Measurements from ENCODE around the gene CBFB. TPM values are rescaled to one million over a fixed set of nuclear protein-coding genes. Genes with fewer than 3 reads are reported as not detected.
"Not testable (repeated sequence)": the region's sequence is repeated elsewhere in the genome, so short reads cannot be mapped to it uniquely, and the experiment has no call there.

Gene CBFB
- total and polyA plus RNA-seq, 2 experiments from 2014 or later, result 47.4 to 59.0 TPM

DNA sequence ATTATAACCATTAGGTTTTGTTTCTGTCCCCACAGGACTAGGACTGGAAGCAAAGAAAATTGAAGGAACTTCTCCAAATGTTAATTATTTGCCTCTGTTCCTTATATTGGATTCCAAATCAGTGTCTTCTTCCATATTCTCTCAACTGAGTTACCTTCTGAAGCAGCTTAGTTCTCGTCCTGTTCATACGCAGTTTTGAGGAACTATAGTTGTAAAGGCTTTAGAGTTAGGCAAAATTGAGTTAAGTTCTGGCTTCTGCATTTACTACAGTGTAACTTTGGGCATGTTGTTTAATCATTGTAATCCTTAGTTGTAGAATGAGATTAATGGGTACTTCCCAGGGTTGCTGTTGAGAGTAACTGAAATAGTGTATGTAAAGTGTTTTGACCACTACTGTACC is 11.2 kb downstream of the CBFB start:
- no peak overlapping the region for H3K4me3 ChIP-seq
- no peak overlapping the region for H2AFZ ChIP-seq
- H3K4me1 ChIP-seq (ENCODE audit: insufficient read depth), result peaks cover 7% of the 10 kb centered on the region
- no peaks in the 10 kb centered on the region for H3K27me3 ChIP-seq
- H3K36me3 ChIP-seq (replicated peaks; ENCODE audit: insufficient read depth, low read depth), result no peaks in the 10 kb centered on the region
- H3K9me2 ChIP-seq (replicated peaks; ENCODE audit: insufficient read depth), result no peaks in the 10 kb centered on the region
- no peaks in the 10 kb centered on the region for H3K9me3 ChIP-seq (ENCODE audit: low read depth)
- peak overlapping the region; percentile 9 for H3K27ac ChIP-seq
- H4K20me1 ChIP-seq (ENCODE audit: insufficient read depth, poor library complexity, severe bottlenecking), result peaks cover 24% of the 10 kb centered on the region
- TF ChIP-seq EZH2 (IDR thresholded peaks at IDR 0.05; ENCODE audit: borderline replicate concordance), result no peak
- TF ChIP-seq EZH2phosphoT487 (IDR thresholded peaks at IDR 0.05; ENCODE audit: low read depth, severe bottlenecking, unreplicated experiment), result no peak
- TF ChIP-seq, protein P1, sequence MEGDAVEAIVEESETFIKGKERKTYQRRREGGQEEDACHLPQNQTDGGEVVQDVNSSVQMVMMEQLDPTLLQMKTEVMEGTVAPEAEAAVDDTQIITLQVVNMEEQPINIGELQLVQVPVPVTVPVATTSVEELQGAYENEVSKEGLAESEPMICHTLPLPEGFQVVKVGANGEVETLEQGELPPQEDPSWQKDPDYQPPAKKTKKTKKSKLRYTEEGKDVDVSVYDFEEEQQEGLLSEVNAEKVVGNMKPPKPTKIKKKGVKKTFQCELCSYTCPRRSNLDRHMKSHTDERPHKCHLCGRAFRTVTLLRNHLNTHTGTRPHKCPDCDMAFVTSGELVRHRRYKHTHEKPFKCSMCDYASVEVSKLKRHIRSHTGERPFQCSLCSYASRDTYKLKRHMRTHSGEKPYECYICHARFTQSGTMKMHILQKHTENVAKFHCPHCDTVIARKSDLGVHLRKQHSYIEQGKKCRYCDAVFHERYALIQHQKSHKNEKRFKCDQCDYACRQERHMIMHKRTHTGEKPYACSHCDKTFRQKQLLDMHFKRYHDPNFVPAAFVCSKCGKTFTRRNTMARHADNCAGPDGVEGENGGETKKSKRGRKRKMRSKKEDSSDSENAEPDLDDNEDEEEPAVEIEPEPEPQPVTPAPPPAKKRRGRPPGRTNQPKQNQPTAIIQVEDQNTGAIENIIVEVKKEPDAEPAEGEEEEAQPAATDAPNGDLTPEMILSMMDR (IDR thresholded peaks at IDR 0.05; ENCODE audit: poor library complexity), result no peak
- 79% methylated on average over 2 of the region's 2 CpGs for WGBS (ENCODE audit: low lambda C conversion rate, missing lambda C conversion rate)
- DNase-seq (ENCODE audit: low spot score), result no peak
- H3K4me2 ChIP-seq, result peak overlapping the region; percentile 9
- H3K79me2 ChIP-seq, result peaks cover 86% of the 10 kb centered on the region

DNA sequence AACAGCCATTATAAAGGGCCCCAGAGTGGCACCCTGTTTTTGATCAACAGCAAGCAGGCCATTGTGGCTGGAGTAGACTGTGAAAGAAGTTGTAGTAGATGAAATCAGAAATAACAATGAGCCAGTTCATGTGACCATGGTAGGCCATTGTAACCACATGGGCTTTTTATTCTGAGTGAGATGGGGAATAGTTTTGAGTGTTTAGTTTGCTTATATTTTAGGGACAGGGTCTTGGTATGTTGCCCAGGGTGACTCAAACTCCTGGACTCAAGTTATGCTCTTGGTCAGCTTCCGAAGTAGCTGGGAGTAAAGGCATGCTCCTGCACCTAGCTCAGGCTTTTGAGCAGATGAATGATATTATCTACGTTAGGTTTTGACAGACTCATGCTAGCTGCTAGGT is 12.0 kb downstream of the CBFB start:
- peaks cover 83% of the 10 kb centered on the region for H3K79me2 ChIP-seq
- WGBS (ENCODE audit: low lambda C conversion rate, missing lambda C conversion rate), result 91% methylated on average over 2 of the region's 2 CpGs
- no peaks in the 10 kb centered on the region for H3K27me3 ChIP-seq
- H3K4me2 ChIP-seq, result no peak overlapping the region
- peaks cover 7% of the 10 kb centered on the region for H3K4me1 ChIP-seq (ENCODE audit: insufficient read depth)
- no peak overlapping the region for H3K27ac ChIP-seq
- H3K4me3 ChIP-seq, result no peak overlapping the region
- no peak overlapping the region for H2AFZ ChIP-seq
- H3K36me3 ChIP-seq (replicated peaks; ENCODE audit: insufficient read depth, low read depth), result no peaks in the 10 kb centered on the region
- H4K20me1 ChIP-seq (ENCODE audit: insufficient read depth, poor library complexity, severe bottlenecking), result peaks cover 16% of the 10 kb centered on the region
- TF ChIP-seq EZH2 (IDR thresholded peaks at IDR 0.05; ENCODE audit: borderline replicate concordance), result no peak
- no peak for TF ChIP-seq EZH2phosphoT487 (IDR thresholded peaks at IDR 0.05; ENCODE audit: low read depth, severe bottlenecking, unreplicated experiment)
- TF ChIP-seq, protein P1 (IDR thresholded peaks at IDR 0.05; ENCODE audit: poor library complexity), result no peak
- no peaks in the 10 kb centered on the region for H3K9me2 ChIP-seq (replicated peaks; ENCODE audit: insufficient read depth)
- DNase-seq (ENCODE audit: low spot score), result no peak
- H3K9me3 ChIP-seq (ENCODE audit: low read depth), result no peaks in the 10 kb centered on the region

DNA sequence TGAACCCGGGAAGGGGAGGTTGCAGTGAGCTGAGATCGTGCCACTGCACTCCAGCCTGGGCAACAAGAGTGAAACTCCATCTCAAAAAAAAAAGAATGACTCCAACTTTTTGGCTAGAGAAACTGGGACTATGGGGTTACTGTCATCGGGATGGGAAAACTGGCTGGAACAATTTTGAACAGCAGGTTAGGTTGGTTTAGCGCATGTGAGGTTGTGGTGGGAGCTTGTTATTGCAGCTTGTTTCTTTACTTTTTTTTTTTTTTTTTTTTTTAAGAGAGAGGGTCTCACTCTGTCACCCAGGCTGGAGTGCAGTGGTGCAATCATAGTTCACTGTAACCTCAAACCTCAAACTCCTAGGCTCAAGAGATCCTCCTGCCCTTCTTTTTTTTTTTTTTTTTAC is 12.6 kb downstream of the CBFB start:
- 96% methylated on average over 4 of the region's 4 CpGs for WGBS (ENCODE audit: low lambda C conversion rate, missing lambda C conversion rate)
- H3K36me3 ChIP-seq (replicated peaks; ENCODE audit: insufficient read depth, low read depth); H3K4me3 ChIP-seq; H3K27ac ChIP-seq; H3K4me2 ChIP-seq; H2AFZ ChIP-seq; H3K4me1 ChIP-seq (ENCODE audit: insufficient read depth); H3K27me3 ChIP-seq; H3K9me3 ChIP-seq (ENCODE audit: low read depth); H3K9me2 ChIP-seq (replicated peaks; ENCODE audit: insufficient read depth); DNase-seq (ENCODE audit: low spot score): not testable (repeated sequence)
- H4K20me1 ChIP-seq (ENCODE audit: insufficient read depth, poor library complexity, severe bottlenecking), result peaks cover 13% of the 10 kb centered on the region
- peaks cover 83% of the 10 kb centered on the region for H3K79me2 ChIP-seq

DNA sequence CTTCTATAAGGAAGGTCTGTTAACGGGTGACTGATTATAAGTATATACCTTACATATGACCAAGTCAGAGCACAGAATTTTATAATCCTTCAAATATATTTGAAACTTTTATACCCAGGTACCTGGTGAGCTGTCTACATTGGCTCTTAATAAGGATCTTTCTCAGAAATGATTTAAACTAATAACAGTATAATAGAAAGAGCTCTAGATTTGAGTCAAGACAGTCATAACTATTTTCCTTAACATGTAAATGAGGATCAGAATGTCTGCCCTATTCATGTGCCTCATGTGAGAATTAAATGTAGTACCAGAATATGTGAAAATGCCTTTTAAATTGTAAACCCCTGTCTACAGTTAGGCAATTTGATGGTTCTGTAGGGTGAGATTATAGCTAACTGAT is 14.5 kb downstream of the CBFB start:
- H3K9me3 ChIP-seq (ENCODE audit: low read depth), result no peaks in the 10 kb centered on the region
- no peaks in the 10 kb centered on the region for H3K9me2 ChIP-seq (replicated peaks; ENCODE audit: insufficient read depth)
- TF ChIP-seq EZH2 (IDR thresholded peaks at IDR 0.05; ENCODE audit: borderline replicate concordance) (no peak), EZH2phosphoT487 (IDR thresholded peaks at IDR 0.05; ENCODE audit: low read depth, severe bottlenecking, unreplicated experiment) (no peak)
- TF ChIP-seq, protein P1 (IDR thresholded peaks at IDR 0.05; ENCODE audit: poor library complexity), result no peak
- no peak overlapping the region for H3K4me3 ChIP-seq
- H3K27ac ChIP-seq, result no peak overlapping the region
- H3K36me3 ChIP-seq (replicated peaks; ENCODE audit: insufficient read depth, low read depth), result no peaks in the 10 kb centered on the region
- 100% methylated on average over 1 of the region's 1 CpG for WGBS (ENCODE audit: low lambda C conversion rate, missing lambda C conversion rate)
- peaks cover 76% of the 10 kb centered on the region for H3K79me2 ChIP-seq
- peaks cover 7% of the 10 kb centered on the region for H3K4me1 ChIP-seq (ENCODE audit: insufficient read depth)
- no peak overlapping the region for H2AFZ ChIP-seq
- DNase-seq (ENCODE audit: low spot score), result no peak
- H3K4me2 ChIP-seq, result no peak overlapping the region
- peaks cover 8% of the 10 kb centered on the region for H4K20me1 ChIP-seq (ENCODE audit: insufficient read depth, poor library complexity, severe bottlenecking)
- no peaks in the 10 kb centered on the region for H3K27me3 ChIP-seq

Data from hepatocyte (in vitro differentiated cells).